Ishikawa (cell line): ENCODE data around the gene KIRREL3.

Source experiments
- CEBPB ChIP-seq: IDR thresholded peaks from 2 replicates; pipeline ENCODE4 v1.6.1; 2012
- CREB1 ChIP-seq: IDR thresholded peaks from 2 replicates; pipeline ENCODE4 v1.6.1; 2012; ENCODE audit warnings: low read depth
- EGR1 ChIP-seq: IDR thresholded peaks from 2 replicates; pipeline ENCODE4 v1.6.1; 2012
- EP300 ChIP-seq: IDR thresholded peaks from 2 replicates; pipeline ENCODE4 v1.6.1; 2012; ENCODE audit warnings: borderline replicate concordance
- FOXM1 ChIP-seq: IDR thresholded peaks from 2 replicates; pipeline ENCODE4 v1.6.1; 2012; ENCODE audit warnings: low read depth, borderline replicate concordance
- MAX ChIP-seq: IDR thresholded peaks from 2 replicates; pipeline ENCODE4 v1.6.1; 2012
- NFIC ChIP-seq: IDR thresholded peaks from 2 replicates; pipeline ENCODE4 v1.6.1; 2012
- RAD21 ChIP-seq: IDR thresholded peaks from 2 replicates; pipeline ENCODE4 v1.6.1; 2012; ENCODE audit warnings: low read depth
- TAF1 ChIP-seq: IDR thresholded peaks from 2 replicates; pipeline ENCODE4 v1.6.1; 2012; ENCODE audit warnings: low read depth, mild to moderate bottlenecking
- TCF12 ChIP-seq: IDR thresholded peaks from 2 replicates; pipeline ENCODE4 v1.6.1; 2012; ENCODE audit warnings: low read depth
- TEAD4 ChIP-seq: IDR thresholded peaks from 2 replicates; pipeline ENCODE4 v1.6.1; 2012
- USF1 ChIP-seq: IDR thresholded peaks from 2 replicates; pipeline ENCODE4 v1.6.1; 2012
- YY1 ChIP-seq: IDR thresholded peaks from 2 replicates; pipeline ENCODE4 v1.6.1; 2012; ENCODE audit warnings: low read depth
- ZBTB7A ChIP-seq: IDR thresholded peaks from 2 replicates; pipeline ENCODE4 v1.6.1; 2012; ENCODE audit warnings: low read depth
- TF ChIP-seq, protein P1 (sequence below): IDR thresholded peaks from 2 replicates; pipeline ENCODE4 v1.6.1; 2012; ENCODE audit warnings: low read depth, mild to moderate bottlenecking

KIRREL3 gene

DNA sequence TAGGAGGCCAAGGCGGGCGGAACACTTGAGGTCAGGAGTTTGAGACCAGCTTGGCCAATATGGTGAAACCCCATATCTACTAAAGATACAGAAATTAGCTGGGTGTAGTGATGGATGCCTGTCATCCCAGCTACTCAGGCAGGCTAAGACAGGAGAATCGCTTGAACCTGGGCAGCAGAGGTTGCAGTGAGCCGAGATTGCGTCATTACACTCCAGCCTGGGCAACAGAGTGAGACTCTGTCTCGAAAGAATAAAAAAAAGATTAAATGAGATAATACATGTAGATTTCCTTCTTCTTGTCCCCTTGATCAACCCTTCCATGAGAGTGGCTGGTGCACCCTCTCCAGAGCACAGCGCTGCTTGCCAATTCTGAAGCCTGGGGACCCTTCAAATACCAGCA is 538.1 kb downstream of the KIRREL3 start:
- TF ChIP-seq EP300 (no peak), YY1 (no peak), TCF12 (no peak)

GRCh38 chr11:126461996-126462395 is 538.6 kb downstream of the KIRREL3 start:
- TF ChIP-seq EP300 (no peak), TAF1 (no peak), ZBTB7A (no peak), NFIC (no peak), MAX (no peak), CEBPB (no peak), TCF12 (no peak), RAD21 (no peak), CREB1 (no peak), TEAD4 (no peak), USF1 (no peak), EGR1 (no peak), YY1 (no peak), FOXM1 (no peak)
- TF ChIP-seq, protein P1, sequence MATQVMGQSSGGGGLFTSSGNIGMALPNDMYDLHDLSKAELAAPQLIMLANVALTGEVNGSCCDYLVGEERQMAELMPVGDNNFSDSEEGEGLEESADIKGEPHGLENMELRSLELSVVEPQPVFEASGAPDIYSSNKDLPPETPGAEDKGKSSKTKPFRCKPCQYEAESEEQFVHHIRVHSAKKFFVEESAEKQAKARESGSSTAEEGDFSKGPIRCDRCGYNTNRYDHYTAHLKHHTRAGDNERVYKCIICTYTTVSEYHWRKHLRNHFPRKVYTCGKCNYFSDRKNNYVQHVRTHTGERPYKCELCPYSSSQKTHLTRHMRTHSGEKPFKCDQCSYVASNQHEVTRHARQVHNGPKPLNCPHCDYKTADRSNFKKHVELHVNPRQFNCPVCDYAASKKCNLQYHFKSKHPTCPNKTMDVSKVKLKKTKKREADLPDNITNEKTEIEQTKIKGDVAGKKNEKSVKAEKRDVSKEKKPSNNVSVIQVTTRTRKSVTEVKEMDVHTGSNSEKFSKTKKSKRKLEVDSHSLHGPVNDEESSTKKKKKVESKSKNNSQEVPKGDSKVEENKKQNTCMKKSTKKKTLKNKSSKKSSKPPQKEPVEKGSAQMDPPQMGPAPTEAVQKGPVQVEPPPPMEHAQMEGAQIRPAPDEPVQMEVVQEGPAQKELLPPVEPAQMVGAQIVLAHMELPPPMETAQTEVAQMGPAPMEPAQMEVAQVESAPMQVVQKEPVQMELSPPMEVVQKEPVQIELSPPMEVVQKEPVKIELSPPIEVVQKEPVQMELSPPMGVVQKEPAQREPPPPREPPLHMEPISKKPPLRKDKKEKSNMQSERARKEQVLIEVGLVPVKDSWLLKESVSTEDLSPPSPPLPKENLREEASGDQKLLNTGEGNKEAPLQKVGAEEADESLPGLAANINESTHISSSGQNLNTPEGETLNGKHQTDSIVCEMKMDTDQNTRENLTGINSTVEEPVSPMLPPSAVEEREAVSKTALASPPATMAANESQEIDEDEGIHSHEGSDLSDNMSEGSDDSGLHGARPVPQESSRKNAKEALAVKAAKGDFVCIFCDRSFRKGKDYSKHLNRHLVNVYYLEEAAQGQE = no peak

DNA sequence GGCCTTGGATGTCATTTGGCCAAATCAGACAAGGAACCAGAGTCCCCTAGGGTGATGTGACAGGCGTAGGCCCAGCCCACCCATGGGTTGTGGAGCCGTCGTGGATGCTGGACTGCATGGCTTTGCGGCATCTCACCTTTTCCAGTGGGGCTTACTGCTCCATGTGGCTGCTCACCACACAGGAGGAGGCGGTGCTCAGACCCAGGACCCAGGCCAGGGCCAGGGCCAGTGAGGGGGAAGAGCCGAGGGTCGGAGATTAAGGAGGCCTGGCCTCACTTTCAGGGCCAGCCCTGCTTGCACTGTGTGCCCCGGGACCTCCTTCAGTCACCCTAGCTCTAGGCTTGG is 539.5 kb downstream of the KIRREL3 start:
- TF ChIP-seq CREB1 (no peak), USF1 (no peak), EGR1 (no peak), NFIC (no peak), FOXM1 (no peak), TAF1 (no peak), ZBTB7A (no peak), CEBPB (no peak), EP300 (no peak), TCF12 (no peak), MAX (no peak), RAD21 (no peak), TEAD4 (no peak), YY1 (no peak)
- TF ChIP-seq, protein P1 = no peak

DNA sequence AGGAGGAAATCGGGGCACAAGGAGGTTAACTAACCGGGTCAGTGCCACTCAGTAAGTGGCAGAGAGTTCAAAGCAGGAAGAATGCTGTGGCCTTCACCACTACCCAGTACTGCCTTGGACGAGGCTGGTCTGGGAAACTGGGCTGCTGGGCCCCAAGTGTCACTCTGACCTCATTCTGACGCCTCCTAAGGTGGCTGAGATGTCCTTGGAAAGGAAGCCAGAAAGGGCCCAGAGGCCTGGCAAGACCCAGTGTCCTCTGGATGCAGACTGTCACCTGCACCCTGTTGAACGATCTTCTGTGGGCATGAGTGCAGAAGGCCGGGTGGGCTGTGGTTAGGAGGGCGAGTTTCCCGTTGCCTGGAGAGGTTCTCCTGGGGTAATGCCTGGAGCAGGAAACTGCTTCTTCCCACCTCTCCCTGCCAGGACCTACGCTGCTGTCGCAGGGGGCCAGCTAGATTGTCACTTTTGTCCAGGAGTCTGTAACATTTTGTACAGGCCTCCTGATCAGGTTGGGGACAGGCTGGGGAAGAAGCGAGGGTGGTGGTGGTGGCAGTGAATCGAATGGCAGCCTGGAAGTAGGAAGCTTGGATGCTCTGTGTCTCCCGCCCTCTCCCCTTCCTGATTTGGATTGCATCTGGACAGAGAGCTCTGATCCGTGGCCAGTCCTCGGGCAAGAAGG is 540.0 kb downstream of the KIRREL3 start:
- no peak for TF ChIP-seq NFIC
- TF ChIP-seq, protein P1 = no peak
- no peak for TF ChIP-seq CEBPB
- TF ChIP-seq TEAD4 = no peak
- no peak for TF ChIP-seq FOXM1
- TF ChIP-seq EGR1 = no peak
- no peak for TF ChIP-seq TAF1
- TF ChIP-seq CREB1 = no peak
- TF ChIP-seq YY1 = no peak
- TF ChIP-seq EP300 = no peak
- TF ChIP-seq MAX = no peak
- TF ChIP-seq ZBTB7A = no peak
- no peak for TF ChIP-seq USF1
- TF ChIP-seq TCF12 = no peak
- no peak for TF ChIP-seq RAD21
